ENCODE results near the gene AQP3.

Gene AQP3

GRCh38 chr9:33473643-33474352 lies 26.4 kb upstream of the AQP3 start, which contains the start of gene NOL6:
NOL6 (minus strand) TSS chr9:33473924; CDS start chr9:33473842, 82 bp downstream.
- H3K27ac ChIP-seq: peak within 1 kb of the TSS; percentile 66
- TF ChIP-seq, protein P1, sequence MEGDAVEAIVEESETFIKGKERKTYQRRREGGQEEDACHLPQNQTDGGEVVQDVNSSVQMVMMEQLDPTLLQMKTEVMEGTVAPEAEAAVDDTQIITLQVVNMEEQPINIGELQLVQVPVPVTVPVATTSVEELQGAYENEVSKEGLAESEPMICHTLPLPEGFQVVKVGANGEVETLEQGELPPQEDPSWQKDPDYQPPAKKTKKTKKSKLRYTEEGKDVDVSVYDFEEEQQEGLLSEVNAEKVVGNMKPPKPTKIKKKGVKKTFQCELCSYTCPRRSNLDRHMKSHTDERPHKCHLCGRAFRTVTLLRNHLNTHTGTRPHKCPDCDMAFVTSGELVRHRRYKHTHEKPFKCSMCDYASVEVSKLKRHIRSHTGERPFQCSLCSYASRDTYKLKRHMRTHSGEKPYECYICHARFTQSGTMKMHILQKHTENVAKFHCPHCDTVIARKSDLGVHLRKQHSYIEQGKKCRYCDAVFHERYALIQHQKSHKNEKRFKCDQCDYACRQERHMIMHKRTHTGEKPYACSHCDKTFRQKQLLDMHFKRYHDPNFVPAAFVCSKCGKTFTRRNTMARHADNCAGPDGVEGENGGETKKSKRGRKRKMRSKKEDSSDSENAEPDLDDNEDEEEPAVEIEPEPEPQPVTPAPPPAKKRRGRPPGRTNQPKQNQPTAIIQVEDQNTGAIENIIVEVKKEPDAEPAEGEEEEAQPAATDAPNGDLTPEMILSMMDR (IDR thresholded peaks at IDR 0.05): no peak
- no peak for TF ChIP-seq ZFX (IDR thresholded peaks at IDR 0.05; ENCODE audit: borderline replicate concordance)

DNA sequence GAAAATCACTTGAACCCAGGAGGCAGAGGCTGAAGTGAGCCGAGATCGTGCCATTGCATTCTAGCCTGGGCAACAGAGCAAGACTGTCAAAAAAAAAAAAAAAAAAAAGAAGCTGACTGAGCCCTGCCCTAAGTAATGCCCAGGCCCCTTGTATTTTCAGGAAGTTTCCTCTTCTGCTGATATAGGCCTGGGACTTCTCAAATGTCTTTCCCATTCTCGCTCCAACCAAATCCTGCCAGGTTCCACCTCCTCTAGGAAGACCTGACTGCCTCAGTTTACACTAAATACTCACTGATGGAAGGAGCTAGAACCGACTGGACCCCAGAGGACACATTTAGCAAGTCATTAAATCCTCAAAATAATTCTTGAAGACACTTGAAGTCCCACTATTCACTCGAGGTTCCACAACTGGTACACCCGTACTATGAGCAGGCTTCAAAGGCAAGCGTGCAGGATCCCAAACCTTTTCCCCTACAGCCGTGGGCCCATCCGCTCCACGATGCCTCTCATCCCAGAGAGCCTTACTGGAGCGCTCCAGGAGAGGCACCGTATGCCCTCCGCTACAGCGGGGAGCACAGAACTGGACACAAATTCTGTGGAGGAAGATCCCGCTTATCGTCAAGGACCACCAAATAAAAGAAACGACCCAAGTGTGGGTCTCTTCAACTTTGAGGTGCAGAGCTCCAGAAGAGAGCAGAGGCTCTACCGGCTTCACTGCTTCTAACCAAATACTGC lies 25.7 kb upstream of the AQP3 start:
- peak overlapping the region; percentile 66 for H3K27ac ChIP-seq
- TF ChIP-seq, protein P1 (IDR thresholded peaks at IDR 0.05): no peak
- TF ChIP-seq ZFX (IDR thresholded peaks at IDR 0.05; ENCODE audit: borderline replicate concordance): no peak

- TF ChIP-seq, protein P1 (IDR thresholded peaks at IDR 0.05): no peak
- TF ChIP-seq ZFX (IDR thresholded peaks at IDR 0.05; ENCODE audit: borderline replicate concordance): no peak
- peak overlapping the region; percentile 66 for H3K27ac ChIP-seq
These were observed 24.9 kb upstream of the AQP3 start for GRCh38 chr9:33472171-33472880.

DNA sequence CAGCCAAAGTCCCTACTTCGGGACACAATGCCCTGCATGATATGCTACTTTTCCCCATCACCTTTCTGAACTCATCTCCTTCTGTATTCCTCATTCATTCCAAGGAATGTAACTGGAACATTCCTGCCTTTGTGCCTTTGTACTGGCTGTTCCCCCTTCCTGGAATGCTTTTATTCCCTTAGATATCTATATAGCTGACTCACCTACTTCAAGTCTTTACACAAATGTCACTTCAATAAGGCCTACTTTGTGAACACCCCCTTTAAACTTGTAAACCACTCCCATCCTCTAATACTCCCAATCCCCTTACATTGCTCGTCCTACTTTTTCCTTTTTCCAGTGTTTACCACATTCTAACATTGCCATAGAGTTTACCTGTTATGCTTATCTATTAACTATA lies 24.0 kb upstream of the AQP3 start:
- TF ChIP-seq, protein P1 (IDR thresholded peaks at IDR 0.05): no peak
- no peak for TF ChIP-seq ZFX (IDR thresholded peaks at IDR 0.05; ENCODE audit: borderline replicate concordance)
- H3K27ac ChIP-seq: no peak overlapping the region

DNA sequence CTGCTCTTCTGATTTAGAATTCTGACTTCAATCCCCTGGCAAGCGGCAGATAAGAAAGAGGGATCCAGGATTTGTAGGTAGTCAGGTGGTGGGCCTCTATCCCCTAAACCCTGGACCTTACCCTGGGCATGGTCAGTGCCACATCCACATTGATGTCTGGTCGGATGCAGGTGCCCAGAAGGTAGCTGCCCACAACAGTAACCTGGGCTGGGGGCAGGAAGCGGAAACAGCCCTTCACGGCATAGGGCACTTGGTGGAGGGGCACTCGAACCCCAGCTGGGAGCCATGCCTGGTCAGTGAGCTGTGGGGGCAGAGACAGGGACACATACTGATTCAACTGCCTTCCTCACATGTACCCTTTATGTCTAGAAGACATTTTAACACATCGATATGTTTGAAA lies 22.5 kb upstream of the AQP3 start:
- TF ChIP-seq, protein P1 (IDR thresholded peaks at IDR 0.05): no peak
- no peak for TF ChIP-seq ZFX (IDR thresholded peaks at IDR 0.05; ENCODE audit: borderline replicate concordance)
- H3K27ac ChIP-seq: no peak overlapping the region

DNA sequence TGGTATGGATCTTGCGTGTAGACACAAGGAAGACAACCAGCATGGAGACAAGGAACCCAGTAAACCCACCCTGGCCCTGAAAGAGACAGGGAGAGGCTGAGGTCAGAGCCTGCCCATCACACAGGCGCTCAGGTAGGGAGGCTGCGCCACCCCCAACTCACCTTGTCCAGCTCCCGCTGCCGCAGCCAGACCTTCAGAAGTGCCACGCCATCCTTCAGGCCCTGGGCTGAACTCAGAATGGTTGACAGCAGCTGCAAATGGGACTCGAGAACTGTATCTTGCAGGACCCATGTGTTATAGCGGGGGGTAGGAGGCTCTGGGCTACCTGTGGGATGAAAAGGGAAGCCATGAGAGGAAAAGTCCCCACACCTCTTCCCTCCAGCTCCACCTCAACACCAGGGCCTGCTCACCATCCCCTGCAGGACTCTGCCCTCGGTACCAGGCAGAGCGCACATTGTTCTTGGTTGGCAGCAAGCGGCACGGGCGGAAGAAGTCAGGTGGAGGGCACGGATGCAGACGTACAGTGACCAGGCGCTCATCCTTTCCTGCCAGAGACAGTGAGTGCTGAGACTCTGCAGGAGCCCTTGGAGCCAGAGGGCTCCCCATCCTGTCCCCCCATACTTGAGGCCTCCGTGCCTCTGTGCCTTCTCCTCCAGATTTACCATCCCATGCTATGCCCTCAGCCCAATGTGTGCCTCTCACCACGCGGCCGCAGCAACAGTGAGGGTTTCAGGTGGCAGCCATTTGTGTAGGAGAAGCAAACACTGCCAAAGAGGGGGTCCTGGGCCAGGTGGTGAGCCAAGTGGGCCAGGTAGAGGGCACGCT lies 21.6 kb upstream of the AQP3 start:
- no peak for TF ChIP-seq ZFX (IDR thresholded peaks at IDR 0.05; ENCODE audit: borderline replicate concordance)
- TF ChIP-seq, protein P1 (IDR thresholded peaks at IDR 0.05): no peak
- H3K27ac ChIP-seq: no peak overlapping the region

Measured in 22Rv1 (cell line).